Stimulated activated CD4-positive, alpha-beta T cell treated with anti-CD3 and anti-CD28 coated beads, Interleukin-15, amount 100 ng/mL, for 24 hours (primary cell): ENCODE results near the gene TOP3A.
"Not testable (repeated sequence)": the region's sequence is repeated elsewhere in the genome, so short reads cannot be mapped to it uniquely, and the experiment has no call there.

Experiments
- DNase-seq: peaks from one replicate; pipeline ENCODE4 v3.0.0-alpha.2; 2020

TOP3A gene, protein sequence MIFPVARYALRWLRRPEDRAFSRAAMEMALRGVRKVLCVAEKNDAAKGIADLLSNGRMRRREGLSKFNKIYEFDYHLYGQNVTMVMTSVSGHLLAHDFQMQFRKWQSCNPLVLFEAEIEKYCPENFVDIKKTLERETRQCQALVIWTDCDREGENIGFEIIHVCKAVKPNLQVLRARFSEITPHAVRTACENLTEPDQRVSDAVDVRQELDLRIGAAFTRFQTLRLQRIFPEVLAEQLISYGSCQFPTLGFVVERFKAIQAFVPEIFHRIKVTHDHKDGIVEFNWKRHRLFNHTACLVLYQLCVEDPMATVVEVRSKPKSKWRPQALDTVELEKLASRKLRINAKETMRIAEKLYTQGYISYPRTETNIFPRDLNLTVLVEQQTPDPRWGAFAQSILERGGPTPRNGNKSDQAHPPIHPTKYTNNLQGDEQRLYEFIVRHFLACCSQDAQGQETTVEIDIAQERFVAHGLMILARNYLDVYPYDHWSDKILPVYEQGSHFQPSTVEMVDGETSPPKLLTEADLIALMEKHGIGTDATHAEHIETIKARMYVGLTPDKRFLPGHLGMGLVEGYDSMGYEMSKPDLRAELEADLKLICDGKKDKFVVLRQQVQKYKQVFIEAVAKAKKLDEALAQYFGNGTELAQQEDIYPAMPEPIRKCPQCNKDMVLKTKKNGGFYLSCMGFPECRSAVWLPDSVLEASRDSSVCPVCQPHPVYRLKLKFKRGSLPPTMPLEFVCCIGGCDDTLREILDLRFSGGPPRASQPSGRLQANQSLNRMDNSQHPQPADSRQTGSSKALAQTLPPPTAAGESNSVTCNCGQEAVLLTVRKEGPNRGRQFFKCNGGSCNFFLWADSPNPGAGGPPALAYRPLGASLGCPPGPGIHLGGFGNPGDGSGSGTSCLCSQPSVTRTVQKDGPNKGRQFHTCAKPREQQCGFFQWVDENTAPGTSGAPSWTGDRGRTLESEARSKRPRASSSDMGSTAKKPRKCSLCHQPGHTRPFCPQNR

DNA sequence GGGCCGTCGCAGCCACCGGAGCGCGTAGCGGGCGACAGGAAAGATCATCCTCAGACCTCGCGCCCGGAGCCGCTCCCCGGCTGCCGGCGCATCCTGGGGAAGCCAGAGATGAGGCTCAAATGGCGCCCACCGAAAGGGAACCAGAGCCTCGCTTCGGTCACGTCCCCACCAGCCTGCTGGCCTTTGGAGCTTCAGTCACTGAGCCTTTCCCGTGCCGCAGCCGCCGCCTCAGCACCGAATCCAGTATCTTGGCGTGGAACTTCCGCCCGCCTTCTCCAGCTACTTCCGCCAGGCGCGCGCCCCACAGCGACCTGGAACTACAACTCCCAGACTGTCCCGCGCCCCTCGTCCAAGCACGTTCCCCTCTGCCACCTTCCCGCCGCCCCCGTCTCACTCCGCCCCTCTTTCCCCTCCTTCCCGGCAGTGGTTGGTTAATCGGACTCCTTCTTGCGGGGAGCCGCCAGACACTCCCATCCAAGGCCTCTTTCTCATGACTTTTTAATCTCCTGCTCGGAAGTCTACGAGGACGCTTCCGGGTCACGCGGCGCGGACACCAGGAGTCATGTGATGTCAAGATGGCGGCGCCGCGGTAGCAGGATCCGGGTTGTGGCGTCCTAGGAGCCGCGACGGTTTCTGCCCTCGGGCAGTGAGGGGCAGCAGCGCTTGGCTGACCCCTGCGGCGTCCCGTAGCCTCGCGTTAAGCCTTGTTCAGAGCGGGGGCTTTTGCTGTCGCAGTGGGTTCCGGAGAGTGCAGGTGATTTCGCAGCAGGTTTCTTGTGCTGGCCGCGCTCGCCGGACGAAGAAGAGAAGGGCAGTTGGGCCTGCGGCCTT, at the start of gene TOP3A, which contains the start of gene SMCR8:
TOP3A (minus strand) TSS at position 264 of the 831 bp plus-strand sequence; CDS start at position 48, 216 bp downstream.
SMCR8 (plus strand) TSS at position 563 of the 831 bp plus-strand sequence. CDS start 497 bp downstream, outside the sequence.
- DNase-seq: peak; percentile 99

DNA sequence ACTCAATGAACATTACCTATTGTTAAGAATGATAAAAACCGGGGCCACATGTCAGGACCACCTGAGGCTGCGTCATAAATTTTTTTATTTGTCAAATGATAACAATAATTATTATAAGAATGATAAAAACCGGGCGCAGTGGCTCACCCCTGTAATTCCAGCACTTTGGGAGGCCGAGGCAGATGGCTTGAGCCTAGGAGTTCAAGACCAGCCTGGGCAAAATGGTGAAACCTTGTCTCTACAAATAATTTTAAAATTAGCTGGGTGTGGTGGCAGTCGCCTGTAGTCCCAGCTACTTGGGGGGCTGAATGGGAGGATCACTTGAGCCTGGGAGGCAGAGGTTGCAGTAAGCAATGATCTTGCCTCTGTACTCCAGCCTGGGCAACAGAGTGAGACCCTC, 49.4 kb upstream of the TOP3A start:
- no peak for DNase-seq

DNA sequence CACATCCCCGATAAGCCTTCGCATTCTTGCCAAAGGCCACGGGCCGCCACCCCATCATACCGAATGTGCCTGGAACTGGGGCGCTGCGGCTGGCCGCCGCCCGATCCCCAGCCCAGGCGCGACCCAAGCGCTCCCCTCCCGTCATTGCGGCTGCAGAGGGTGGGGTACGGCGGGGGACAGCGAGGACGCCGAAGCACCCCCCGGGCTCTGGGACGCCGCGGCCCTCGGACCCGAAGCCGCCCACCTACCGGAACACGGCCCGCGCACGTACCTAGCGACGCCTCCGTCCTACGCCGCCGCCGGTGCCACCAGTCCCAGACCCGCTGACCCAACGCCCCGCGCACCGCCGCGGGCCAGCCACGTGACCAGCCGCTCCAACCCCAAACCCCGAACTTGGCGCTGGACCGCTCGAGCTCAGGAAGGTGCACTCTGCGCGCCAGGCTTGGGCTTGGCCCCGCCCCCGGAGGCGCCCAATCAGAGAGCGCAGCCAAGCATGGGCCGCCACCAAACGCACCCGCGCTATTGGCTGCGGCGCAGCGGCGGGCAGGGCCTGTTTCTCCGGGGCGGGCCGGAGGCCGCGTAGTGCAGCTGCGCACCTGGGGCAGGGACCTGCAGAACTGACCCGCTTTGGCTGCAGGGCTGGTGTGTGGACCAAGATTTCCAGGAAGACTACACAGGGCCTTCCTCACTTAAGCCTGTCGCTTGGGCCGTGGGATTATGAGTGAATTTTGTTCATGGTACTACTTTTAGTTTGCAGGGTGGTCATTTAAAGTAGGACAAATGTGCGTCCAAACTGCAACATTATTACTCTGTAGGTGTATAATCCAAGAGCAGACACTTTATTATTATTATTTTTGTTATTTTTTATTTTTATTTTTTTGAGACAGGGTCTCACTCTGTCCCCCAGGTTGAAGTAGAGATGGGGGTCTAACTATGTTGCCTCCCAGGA, 48.6 kb upstream of the TOP3A start, which contains the start of gene SHMT1:
SHMT1 (minus strand) TSS at position 450 of the 949 bp plus-strand sequence. CDS start 7,569 bp downstream, outside the sequence.
- peak; percentile 95 for DNase-seq

DNA sequence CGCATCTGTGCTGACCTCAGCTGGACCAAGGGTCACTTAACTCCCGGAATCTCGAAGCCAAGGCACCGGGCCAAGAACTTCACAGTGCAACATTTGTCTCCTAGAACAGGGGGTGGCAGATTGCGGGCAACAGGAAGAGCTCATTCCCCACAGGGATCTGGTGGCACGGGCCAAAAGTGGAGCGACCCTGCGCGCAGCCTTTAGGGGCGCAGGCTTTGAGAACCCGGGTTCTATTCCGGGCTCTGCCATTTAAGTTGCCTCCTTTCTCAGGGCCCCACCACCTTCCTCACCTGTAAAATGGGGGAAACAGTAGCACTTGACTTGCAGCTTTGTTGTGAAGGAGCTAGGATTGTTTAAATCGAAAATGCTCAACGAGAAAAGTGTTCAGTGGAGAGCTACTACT, 47.9 kb upstream of the TOP3A start:
- DNase-seq: peak; percentile 32

DNA sequence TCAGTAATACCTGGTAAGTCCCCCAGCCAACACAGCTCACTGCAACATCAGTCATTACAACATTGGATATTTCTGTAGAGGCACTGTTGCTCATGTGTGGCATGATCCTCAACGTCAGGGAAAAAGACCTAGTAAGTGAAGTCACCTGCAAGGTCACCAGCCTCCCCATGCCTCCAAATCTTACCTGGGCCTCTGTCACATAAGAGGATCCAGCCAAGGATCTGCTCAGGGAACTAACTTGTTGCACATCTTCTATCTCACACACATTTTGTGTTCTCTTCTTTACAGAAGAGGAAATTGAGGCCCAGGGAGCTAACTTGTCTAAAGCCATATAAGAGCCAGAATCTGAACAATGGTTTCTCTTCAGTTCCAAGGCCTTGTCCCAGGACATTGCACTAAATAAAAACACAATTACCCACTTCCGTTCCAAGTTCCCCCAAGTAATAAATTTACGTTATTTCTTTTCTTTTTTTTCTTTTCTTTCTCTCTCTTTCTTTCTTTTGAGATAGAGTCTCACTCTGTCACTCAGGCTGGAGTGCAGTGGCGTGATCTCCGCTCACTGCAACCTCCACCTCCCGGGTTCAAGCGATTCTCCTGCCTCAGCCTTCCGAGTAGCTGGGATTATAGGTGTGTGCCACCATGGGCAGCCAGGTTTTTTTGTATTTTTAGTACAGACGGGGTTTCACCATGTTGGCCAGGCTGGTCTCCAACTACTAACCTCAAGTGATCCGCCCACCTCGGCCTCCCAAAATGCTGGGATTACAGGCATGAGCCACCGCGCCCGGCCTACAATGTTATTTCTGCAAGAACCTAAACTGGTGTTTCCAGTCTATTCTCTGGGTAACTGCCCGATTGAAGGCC, 47.3 kb upstream of the TOP3A start:
- no peak for DNase-seq

DNA sequence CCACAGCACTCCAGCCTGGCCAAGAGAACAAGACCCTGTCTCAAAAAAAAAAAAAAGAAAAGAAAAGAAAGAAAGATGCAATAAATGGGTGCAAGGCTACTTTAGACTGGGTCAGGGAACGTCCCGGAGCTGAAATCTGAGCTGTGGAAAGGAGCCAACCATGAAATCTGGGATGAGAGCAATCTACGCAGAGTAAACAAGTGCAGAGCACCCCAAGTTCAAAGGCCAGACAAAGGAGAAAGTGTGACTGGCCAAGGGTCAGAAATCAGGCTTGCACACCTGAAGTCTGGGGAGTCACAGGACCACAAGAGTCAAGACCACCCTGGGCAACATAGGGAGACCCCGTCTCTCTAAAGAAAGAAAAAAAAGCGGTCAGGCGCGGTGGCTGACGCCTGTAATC, 45.7 kb upstream of the TOP3A start:
- no peak for DNase-seq

DNA sequence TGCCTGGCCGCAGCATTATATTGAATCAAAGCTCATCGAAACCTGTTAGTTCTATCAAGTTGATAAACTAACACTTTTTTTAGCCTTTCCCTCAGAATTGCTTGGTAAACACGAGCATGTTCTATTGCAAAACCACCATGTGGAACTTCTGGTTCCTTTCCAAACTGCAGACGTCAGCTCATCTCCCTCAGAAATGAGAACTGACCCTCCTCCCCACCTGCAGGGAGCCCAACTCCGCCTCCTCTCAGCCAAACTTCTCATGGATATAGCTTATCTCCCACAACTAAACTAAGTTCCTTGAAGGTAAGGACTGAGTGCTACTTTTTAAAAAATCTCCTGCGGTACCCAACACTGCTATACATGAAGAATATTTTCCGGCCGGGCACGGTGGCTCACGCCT, 41.8 kb upstream of the TOP3A start:
- DNase-seq: no peak

DNA sequence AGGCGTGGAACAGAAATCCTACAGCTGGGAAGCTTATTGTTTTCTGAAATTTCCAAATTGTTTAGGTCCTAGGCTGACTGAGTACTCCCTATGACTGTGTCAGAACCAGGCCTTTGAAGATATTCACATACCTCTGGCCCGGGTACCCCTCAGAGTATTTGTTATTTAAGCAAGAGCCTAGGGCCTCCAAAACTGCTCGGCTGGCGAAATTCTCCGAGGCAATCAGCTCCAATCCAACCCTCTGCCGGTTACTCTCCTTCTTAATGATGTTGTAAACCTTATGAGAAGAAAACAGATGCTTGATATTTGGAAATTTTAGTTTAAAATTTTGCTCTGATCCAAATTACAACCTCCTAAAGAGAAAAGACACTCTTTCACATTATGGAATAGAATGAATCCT, 38.7 kb upstream of the TOP3A start:
- no peak for DNase-seq

DNA sequence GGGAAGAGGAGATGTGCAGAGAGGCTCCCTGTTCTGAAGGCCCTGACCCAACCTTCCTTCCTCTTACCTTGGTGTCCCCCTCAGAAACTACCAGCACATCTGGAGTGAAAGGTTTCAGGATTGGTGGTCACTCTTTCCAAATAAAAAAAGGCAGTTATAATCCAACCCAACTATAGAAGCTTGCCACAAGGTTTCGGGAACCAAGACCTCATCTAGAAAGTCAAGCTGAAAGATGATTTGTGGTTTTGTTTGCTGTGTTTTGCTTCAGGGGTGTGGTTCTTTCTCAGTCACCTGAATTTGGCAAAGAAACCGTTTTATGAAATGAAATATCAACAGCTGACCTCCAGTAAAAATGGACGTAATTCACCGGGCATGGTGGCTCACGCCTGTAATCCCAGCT, 29.2 kb upstream of the TOP3A start:
- DNase-seq: no peak

DNA sequence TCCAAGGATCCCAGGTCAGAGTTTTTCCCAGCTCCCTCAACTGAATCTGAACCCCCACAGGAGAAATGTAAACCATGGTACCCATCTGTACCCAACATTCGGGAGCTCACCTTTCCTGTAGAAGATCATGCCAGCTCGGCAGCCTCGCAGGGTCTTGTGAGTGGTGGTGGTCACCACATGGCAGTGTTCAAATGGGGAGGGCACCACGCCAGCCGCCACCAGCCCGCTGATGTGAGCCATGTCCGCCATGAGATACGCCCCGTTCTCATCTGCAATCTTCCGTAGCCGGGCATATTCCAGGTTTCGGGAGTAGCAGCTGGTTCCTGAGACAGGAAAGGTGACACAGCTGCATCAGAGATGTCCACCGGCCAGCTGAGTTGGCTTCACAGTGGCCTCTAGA, 25.1 kb upstream of the TOP3A start:
- DNase-seq: no peak

DNA sequence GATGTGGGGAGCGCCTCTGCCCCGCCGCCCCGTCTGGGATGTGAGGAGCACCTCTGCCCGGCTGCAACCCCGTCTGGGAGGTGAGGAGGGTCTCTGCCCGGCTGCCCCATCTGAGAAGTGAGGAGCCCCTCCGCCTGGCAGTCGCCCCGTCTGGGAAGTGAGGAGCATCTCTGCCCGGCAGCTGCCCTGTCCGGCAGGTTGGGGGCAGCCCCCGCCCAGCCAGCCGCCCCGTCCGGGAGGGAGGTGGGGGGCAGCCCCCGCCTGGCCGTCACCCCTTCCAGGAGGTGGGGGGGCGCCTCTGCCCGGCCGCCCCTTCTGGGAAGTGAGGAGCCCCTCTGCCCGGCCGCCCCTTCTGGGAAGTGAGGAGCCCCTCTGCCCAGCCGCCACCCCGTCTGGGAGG, 23.4 kb upstream of the TOP3A start:
- DNase-seq: not testable (repeated sequence)

DNA sequence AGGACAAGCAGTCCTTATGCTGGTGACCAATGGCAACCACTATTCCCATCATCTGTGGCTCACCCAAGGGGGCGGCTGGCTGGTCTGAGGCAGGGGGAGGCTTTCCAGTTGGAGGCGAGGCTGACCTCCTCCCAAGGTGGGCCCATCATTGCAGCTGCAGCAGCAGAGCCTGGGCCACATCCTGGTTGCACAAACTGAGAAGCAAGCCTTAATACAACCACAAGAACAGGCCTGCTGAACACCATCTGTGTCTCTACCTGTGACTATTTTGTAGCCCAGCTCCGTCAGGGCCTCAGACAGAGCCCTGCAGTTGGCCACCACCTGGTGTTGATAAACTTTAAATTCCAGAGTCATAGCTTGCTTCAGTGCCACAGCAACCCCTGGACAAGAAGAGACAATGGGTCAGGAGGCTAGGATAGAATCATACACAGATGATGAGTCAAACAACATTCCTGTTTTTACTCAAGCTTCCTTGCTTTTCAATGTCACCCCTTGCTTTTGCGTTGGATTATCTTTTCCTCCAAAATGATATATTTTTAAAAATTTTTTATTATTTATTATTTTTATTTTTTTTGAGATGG, 18.2 kb upstream of the TOP3A start:
- no peak for DNase-seq

DNA sequence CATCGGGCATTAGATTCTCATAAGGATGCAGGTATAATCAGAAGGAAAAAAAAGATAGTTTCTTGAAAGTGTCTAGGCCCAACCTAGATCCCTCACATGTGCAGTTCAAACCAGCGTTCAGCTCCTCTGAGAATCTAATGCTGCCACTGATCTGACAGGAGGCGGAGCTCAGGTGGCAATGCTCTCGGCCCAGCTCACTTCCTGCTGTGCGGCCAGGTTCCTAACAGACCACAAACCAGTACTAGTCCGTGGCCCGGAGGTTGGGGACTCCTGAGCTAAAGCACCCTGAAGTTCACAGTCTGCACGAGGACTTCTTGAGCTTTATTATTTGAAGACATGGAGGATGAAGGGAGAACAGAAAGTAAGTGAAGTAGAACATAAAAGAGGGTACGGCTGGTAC, 17.1 kb upstream of the TOP3A start:
- no peak for DNase-seq

DNA sequence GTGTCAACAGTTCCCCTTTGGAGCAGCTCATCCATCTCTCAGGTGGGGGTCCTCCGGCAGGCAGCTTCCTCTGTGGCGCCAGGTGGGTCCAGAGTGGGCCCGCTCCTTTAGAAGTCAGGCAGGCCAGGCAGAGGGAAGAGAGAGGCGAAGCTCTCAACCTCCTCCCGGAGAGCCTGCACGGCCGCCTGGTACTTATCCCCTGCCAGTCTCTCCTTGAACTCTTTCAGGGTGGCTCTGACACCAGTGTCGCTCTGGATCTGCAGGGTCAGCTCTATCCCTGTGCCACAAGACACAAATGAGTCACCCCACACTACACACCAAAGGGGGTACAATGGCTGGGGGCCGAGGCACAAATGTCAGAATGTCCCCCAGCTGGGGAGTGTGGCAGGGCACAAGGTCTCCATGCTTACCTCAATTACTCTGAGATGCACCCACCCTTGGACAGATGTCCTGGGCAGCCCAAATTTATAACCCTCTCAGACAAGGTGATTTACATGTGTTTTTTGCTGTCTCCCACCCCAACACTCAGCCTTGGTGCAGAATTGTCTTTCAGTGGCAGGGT, 13.9 kb upstream of the TOP3A start:
- no peak for DNase-seq

DNA sequence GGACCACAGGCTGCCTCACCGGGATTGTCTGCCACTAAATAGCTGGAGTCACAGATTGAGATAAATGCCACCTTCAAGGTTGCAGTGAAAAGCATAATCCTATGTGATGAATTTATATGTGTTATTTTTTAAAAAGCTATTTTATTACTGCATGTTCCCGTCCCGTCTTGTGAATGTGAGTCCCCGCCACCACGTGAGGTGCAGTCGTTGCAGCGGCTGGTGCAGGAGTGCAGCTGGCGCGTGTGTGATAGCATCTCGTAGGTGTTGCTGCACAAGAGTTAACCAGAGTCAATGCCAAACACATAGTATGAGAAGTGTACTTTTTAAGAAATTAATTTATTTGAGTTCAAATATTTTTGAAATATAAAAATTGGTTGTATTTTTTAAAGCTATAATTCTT, 12.8 kb upstream of the TOP3A start:
- no peak for DNase-seq

DNA sequence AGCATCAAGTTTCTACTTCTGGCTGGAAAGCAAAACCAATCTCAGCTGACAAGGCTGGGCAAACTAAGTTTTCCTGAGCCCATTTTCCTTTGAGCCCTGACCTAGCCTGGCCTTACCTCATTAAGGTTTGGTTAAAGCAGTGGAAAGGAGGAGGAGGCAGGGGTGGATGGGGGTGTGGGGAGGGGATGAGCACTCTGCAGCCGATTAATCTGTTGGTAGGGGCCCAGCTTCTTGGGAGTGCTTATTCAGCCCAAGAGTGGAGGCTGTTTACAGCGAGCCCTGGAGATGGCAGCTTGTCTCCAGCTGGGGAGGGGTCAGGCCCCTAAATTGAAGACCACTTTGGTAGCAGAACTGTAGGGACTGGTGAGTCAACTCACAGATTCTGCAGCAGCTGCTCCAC, 12.3 kb upstream of the TOP3A start:
- no peak for DNase-seq

DNA sequence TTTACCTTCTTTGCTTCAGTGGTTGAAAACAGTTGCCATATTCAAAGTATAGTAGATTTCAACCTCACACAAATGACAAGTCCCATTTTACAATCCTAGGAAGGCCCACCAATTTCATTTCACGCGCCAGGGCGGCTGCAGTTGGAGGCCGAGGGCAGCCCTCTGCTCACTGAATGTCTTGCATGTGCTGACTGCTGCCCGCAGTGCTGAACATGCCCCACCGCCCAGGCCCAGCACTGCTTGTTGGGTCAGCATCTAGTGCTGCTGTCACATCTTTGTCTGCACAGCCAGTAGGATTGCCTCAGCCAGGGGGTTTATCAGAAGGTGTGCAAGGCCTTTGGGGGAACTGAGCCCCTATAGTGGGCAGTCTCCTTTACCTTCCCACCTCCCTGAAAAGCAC, 11.8 kb upstream of the TOP3A start:
- no peak for DNase-seq

DNA sequence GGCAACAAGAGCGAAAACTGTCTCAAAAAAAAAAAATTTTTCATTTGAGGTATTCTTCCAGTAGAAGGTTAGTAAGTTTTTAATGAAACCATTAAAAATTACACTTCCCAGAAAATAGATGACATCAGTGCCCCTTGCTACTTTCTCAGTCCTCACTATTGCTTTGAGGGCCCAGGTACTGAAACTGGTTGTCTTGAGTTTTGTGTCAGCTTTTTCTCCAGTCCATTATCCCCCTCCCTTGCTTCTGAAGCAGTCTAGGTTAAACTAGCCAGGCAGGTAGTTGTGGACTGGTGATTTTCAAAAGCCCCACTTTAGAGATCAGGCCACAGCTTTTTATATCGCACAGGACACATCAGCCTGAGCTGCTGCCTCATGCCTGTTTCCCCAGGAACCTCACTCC, 11.2 kb upstream of the TOP3A start:
- DNase-seq: no peak
